Fibroblast of pulmonary artery (primary cell): ENCODE data around the gene COL8A2.

ENCODE experiments used
- DNase-seq: peaks from one replicate; pipeline ENCODE4 v3.0.0-alpha.2; 2010; ENCODE audit warnings: low read depth
- H3K4me3 ChIP-seq: replicated peaks from 2 replicates; pipeline ENCODE4 v1.5.1; 2011; ENCODE audit warnings: low read depth, mild to moderate bottlenecking, control low read depth, low read length, moderate library complexity
- CTCF ChIP-seq: IDR thresholded peaks from 2 replicates; pipeline ENCODE4 v1.5.1; 2011; ENCODE audit warnings: mild to moderate bottlenecking, control low read depth, low read length, inconsistent platforms; ENCODE audit errors: missing control alignments

Gene COL8A2

GRCh38 chr1:36128126-36128904 is 3.3 kb upstream of the COL8A2 start:
- no peak overlapping the region for H3K4me3 ChIP-seq
- no peak for DNase-seq
- TF ChIP-seq CTCF = no peak

- H3K4me3 ChIP-seq = no peak overlapping the region
- DNase-seq = no peak
- TF ChIP-seq CTCF = no peak
These were observed 1.9 kb upstream of the COL8A2 start for GRCh38 chr1:36126797-36127500.

- no peak for TF ChIP-seq CTCF
- no peak overlapping the region for H3K4me3 ChIP-seq
These were observed 1.1 kb upstream of the COL8A2 start for GRCh38 chr1:36126005-36126716.

GRCh38 chr1:36124404-36125128 is 456 bp downstream of the COL8A2 start:
- no peak for DNase-seq
- H3K4me3 ChIP-seq = no peak overlapping the region
- TF ChIP-seq CTCF = no peak

More at GRCh38 chr1:36126005-36126716, 1.1 kb upstream of the COL8A2 start:
- DNase-seq = no peak

GRCh38 chr1:36123356-36123755 is 1.7 kb downstream of the COL8A2 start:
- no peak overlapping the region for H3K4me3 ChIP-seq
- TF ChIP-seq CTCF = no peak
- no peak for DNase-seq
